H1 (cell line): Measurements from ENCODE around the gene KCNS3. TPM values are rescaled to one million over a fixed set of nuclear protein-coding genes. Genes with fewer than 3 reads are reported as not detected.

Experiments used
- CTCF ChIA-PET: fragments of 300-600 bp; sonication (Branson Sonifier 250); formaldehyde crosslinking; loops from one replicate; lab custom pipeline; 2021; ENCODE audit not compliant: partially characterized antibody; lab: Charles Lee
- POLR2A ChIA-PET: fragments of 300-600 bp; sonication (Branson Sonifier 250); formaldehyde crosslinking; loops from one replicate; lab custom pipeline; 2021; ENCODE audit warnings: inconsistent platforms; ENCODE audit not compliant: partially characterized antibody; lab: Charles Lee
- DNase-seq, 2 experiments: peaks; one replicate each; pipeline versions ENCODE4 v3.0.0 to v3.0.0-alpha.2; 2010 to 2022; ENCODE audit warnings: low spot score in 2 of 2, low read depth in 1 of 2, mixed read lengths in 1 of 2
- FAIRE-seq: peaks from 2 replicates; lab custom pipeline; 2011; peaks lifted over from hg19 to GRCh38; lab: Jason Lieb, UNC
- H2AFZ ChIP-seq: 2 replicates; pipeline ENCODE4 v1.8.1; 2012; ENCODE audit warnings: low read length, inconsistent platforms
- H2AK5ac ChIP-seq: 2 replicates; pipeline ENCODE4 v1.6.1; 2013; ENCODE audit warnings: low read depth, low read length
- H2BK120ac ChIP-seq: replicated peaks from 2 replicates; pipeline ENCODE3; 2013; ENCODE audit warnings: low read depth, low read length, inconsistent platforms
- H2BK12ac ChIP-seq: 2 replicates; pipeline ENCODE4 v1.6.1; 2013; ENCODE audit warnings: low read depth, low read length
- H2BK15ac ChIP-seq: 2 replicates; pipeline ENCODE4 v1.6.1; 2013; ENCODE audit warnings: low read length
- H2BK20ac ChIP-seq: 2 replicates; pipeline ENCODE4 v1.6.1; 2013; ENCODE audit warnings: low read length
- H2BK5ac ChIP-seq: 2 replicates; pipeline ENCODE4 v1.6.1; 2013; ENCODE audit warnings: low read depth, low read length
- H3K14ac ChIP-seq: 2 replicates; pipeline ENCODE4 v1.6.1; 2013; ENCODE audit warnings: inconsistent platforms; ENCODE audit not compliant: insufficient read length
- H3K18ac ChIP-seq: 2 replicates; pipeline ENCODE4 v1.6.1; 2013; ENCODE audit warnings: low read length; ENCODE audit errors: extremely low read depth
- H3K23ac ChIP-seq: 2 replicates; pipeline ENCODE4 v1.6.1; 2013; ENCODE audit warnings: inconsistent platforms; ENCODE audit not compliant: insufficient read length
- H3K23me2 ChIP-seq: 2 replicates; pipeline ENCODE4 v1.6.1; 2013; ENCODE audit warnings: low read depth, low read length
- H3K27ac ChIP-seq: 2 replicates; pipeline ENCODE4 v1.6.1; 2011; ENCODE audit warnings: low read depth, low read length, inconsistent platforms
- H3K27me3 ChIP-seq, 4 experiments: replicated peaks in 1 of 4; 1 replicate in 1 of 4; 2 replicates in 3 of 4; pipeline versions ENCODE4 v1.6.1 to v1.8.1; 2011 to 2013; ENCODE audit warnings: low read length in 3 of 4, mild to moderate bottlenecking in 3 of 4, inconsistent platforms in 2 of 4, mixed read lengths in 2 of 4, moderate library complexity in 1 of 4; ENCODE audit not compliant: control insufficient read depth in 3 of 4, insufficient read depth in 3 of 4; ENCODE audit errors: extremely low read depth in 1 of 4
- H3K36me3 ChIP-seq, 4 experiments: 2 replicates each; pipeline versions ENCODE4 v1.6.1 to v1.8.1; 2011 to 2013; ENCODE audit warnings: mild to moderate bottlenecking in 4 of 4, low read length in 3 of 4, moderate library complexity in 2 of 4, control low read depth in 1 of 4, inconsistent platforms in 1 of 4; ENCODE audit not compliant: insufficient read depth in 4 of 4, control insufficient read depth in 2 of 4
- H3K4ac ChIP-seq: replicated peaks from 2 replicates; pipeline ENCODE3; 2013; ENCODE audit warnings: low read length, low read depth, mixed read lengths, inconsistent platforms; ENCODE audit not compliant: insufficient read length
- H3K4me1 ChIP-seq, 4 experiments: replicated peaks in 1 of 4; 1 replicate in 1 of 4; 2 replicates in 3 of 4; pipeline versions ENCODE4 v1.6.1 to v1.8.1; 2011 to 2013; ENCODE audit warnings: low read length in 3 of 4, inconsistent platforms in 2 of 4, mixed read lengths in 1 of 4; ENCODE audit not compliant: insufficient read depth in 4 of 4, control insufficient read depth in 3 of 4
- H3K4me2 ChIP-seq, 2 experiments: 2 replicates each; pipeline versions ENCODE4 v1.6.1 to v1.8.1; 2011 to 2013; ENCODE audit warnings: low read depth in 2 of 2, low read length in 2 of 2, control low read depth in 1 of 2, inconsistent platforms in 1 of 2, mild to moderate bottlenecking in 1 of 2; ENCODE audit not compliant: insufficient read depth in 1 of 2
- H3K4me3 ChIP-seq, 4 experiments: fragments of 200-600, 300-600 bp in 1 of 4; sonication (generic), shearing (Covaris generic), sonication (Bioruptor Twin) in 1 of 4; 2 replicates each; pipeline versions ENCODE4 v1.5.1 to v1.8.1; 2011 to 2016; ENCODE audit warnings: low read length in 4 of 4, low read depth in 3 of 4, control low read depth in 2 of 4, inconsistent platforms in 2 of 4, mild to moderate bottlenecking in 2 of 4, mixed read lengths in 1 of 4, moderate library complexity in 1 of 4; ENCODE audit not compliant: insufficient read depth in 2 of 4; ENCODE audit errors: extremely low read depth in 1 of 4
- H3K56ac ChIP-seq: replicated peaks from 2 replicates; pipeline ENCODE3; 2013; ENCODE audit warnings: low read depth, mild to moderate bottlenecking, mixed read lengths, low read length, inconsistent platforms; ENCODE audit not compliant: insufficient read length
- H3K79me1 ChIP-seq: 2 replicates; pipeline ENCODE4 v1.6.1; 2013; ENCODE audit warnings: low read depth, low read length, control low read depth
- H3K79me2 ChIP-seq, 2 experiments: 2 replicates each; pipeline versions ENCODE4 v1.6.1 to v1.8.1; 2012 to 2013; ENCODE audit warnings: low read length in 2 of 2, mild to moderate bottlenecking in 2 of 2, inconsistent platforms in 1 of 2; ENCODE audit not compliant: insufficient read depth in 2 of 2, control insufficient read depth in 1 of 2
- H3K9ac ChIP-seq, 4 experiments: replicated peaks in 1 of 4; 1 replicate in 1 of 4; 2 replicates in 3 of 4; pipeline versions ENCODE4 v1.6.1 to v1.8.1; 2011 to 2013; ENCODE audit warnings: low read depth in 3 of 4, low read length in 3 of 4, control low read depth in 2 of 4, mild to moderate bottlenecking in 2 of 4, moderate library complexity in 2 of 4, inconsistent platforms in 1 of 4; ENCODE audit errors: extremely low read depth in 1 of 4
- H3K9me3 ChIP-seq, 2 experiments: 2 replicates each; pipeline versions ENCODE4 v1.6.1 to v1.8.1; 2012 to 2013; ENCODE audit warnings: mild to moderate bottlenecking in 2 of 2, moderate library complexity in 2 of 2, control low read depth in 1 of 2, inconsistent platforms in 1 of 2, low read depth in 1 of 2, low read length in 1 of 2, mixed read lengths in 1 of 2; ENCODE audit not compliant: insufficient read depth in 2 of 2
- H4K20me1 ChIP-seq, 2 experiments: replicated peaks in 1 of 2; 2 replicates each; pipeline versions ENCODE3 to v1.8.1; 2011 to 2013; ENCODE audit warnings: inconsistent platforms in 2 of 2, low read length in 2 of 2, mild to moderate bottlenecking in 1 of 2; ENCODE audit not compliant: insufficient read depth in 2 of 2, control insufficient read depth in 1 of 2
- H4K5ac ChIP-seq: 2 replicates; pipeline ENCODE4 v1.6.1; 2013; ENCODE audit warnings: low read length, low read depth, mixed read lengths, inconsistent platforms; ENCODE audit not compliant: insufficient read length
- H4K8ac ChIP-seq: 2 replicates; pipeline ENCODE4 v1.8.0; 2013; ENCODE audit warnings: mild to moderate bottlenecking, moderate library complexity, low read length, inconsistent platforms; ENCODE audit not compliant: insufficient read depth; ENCODE audit errors: extremely low read depth
- H4K91ac ChIP-seq: replicated peaks from 2 replicates; pipeline ENCODE3; 2013; ENCODE audit warnings: low read length, mixed read lengths, inconsistent platforms; ENCODE audit not compliant: insufficient read length
- ATF3 ChIP-seq: IDR thresholded peaks from 2 replicates; pipeline ENCODE4 v1.6.1; 2011; ENCODE audit warnings: low read depth, mild to moderate bottlenecking, low read length; ENCODE audit not compliant: insufficient read depth
- BRCA1 ChIP-seq: IDR thresholded peaks from 2 replicates; pipeline ENCODE4 v1.6.1; 2012; ENCODE audit warnings: low read depth, low read length, improper control_type of control experiment
- CTBP2 ChIP-seq: IDR thresholded peaks from 2 replicates; pipeline ENCODE4 v1.7.0; 2011; ENCODE audit warnings: borderline replicate concordance, mild to moderate bottlenecking, moderate library complexity, mixed read lengths, low read length; ENCODE audit not compliant: insufficient read depth, insufficient read length
- EGR1 ChIP-seq: IDR thresholded peaks from 2 replicates; pipeline ENCODE4 v1.6.1; 2011; ENCODE audit warnings: low read depth, low read length, borderline replicate concordance
- GABPA ChIP-seq: IDR thresholded peaks from 2 replicates; pipeline ENCODE4 v1.6.1; 2011; ENCODE audit warnings: mild to moderate bottlenecking, low read length, moderate library complexity, borderline replicate concordance; ENCODE audit not compliant: insufficient read depth
- MAFK ChIP-seq: IDR thresholded peaks from 2 replicates; pipeline ENCODE4 v1.6.1; 2012; ENCODE audit warnings: low read depth, mild to moderate bottlenecking, improper control_type of control experiment, low read length
- POLR2A ChIP-seq, 2 experiments: IDR thresholded peaks; 1 replicate in 1 of 2; 2 replicates in 1 of 2; pipeline ENCODE4 v1.6.1; 2011; ENCODE audit warnings: low read depth in 2 of 2, low read length in 2 of 2, mild to moderate bottlenecking in 2 of 2; ENCODE audit errors: control extremely low read depth in 1 of 2
- SAP30 ChIP-seq: fragments of 300-600 bp; sonication (generic); IDR thresholded peaks from 2 replicates; pipeline ENCODE4 v1.7.1; 2012; ENCODE audit warnings: low read length, moderate library complexity, mild to moderate bottlenecking, inconsistent platforms; ENCODE audit not compliant: insufficient read depth, insufficient replicate concordance
- TAF1 ChIP-seq: IDR thresholded peaks from 2 replicates; pipeline ENCODE4 v1.6.1; 2011; ENCODE audit warnings: mild to moderate bottlenecking, low read depth, low read length
- TEAD4 ChIP-seq: IDR thresholded peaks from 2 replicates; pipeline ENCODE4 v1.6.1; 2012; ENCODE audit warnings: low read depth, low read length, inconsistent platforms, mixed read lengths
- WGBS, 2 experiments: shearing (Covaris generic) in 1 of 2; methylation state at CpG; one replicate each; pipeline versions ENCODE4 v1.1.6 to v1.1.7; 2013 to 2015; ENCODE audit warnings: low lambda C conversion rate in 2 of 2, mixed read lengths in 2 of 2, inconsistent platforms in 1 of 2, low coverage in 1 of 2, missing lambda C conversion rate in 1 of 2; ENCODE audit not compliant: insufficient replicate concordance in 2 of 2, insufficient coverage in 1 of 2, insufficient read length in 1 of 2; ENCODE audit errors: extremely low coverage in 1 of 2, missing lambda C conversion rate in 1 of 2; 5-methylcytosine and 5-hydroxymethylcytosine counted together
- polyA plus RNA-seq, 7 experiments: library from polyadenylated mRNA; depleted of rRNA in 3 of 7; stranded (reverse) in 5 of 7; unstranded in 2 of 7; fragments of >200 nt in 5 of 7; fragments of 200-250 nt in 2 of 7; gene quantifications; 1 replicate in 5 of 7; 2 replicates in 1 of 7; 4 replicates in 1 of 7; pipeline versions ENCODE4 v1.2.1 to v1.2.3, GENCODE V29; 2011 to 2013; ENCODE audit warnings: missing spikeins in 2 of 7, mixed read lengths in 2 of 7
- total RNA-seq: library from RNA; stranded (reverse); fragmentation: NEBNext Ultra II Directional; extraction: Animal tissue kit (Norgen Biotek cat#: 25700); gene quantifications from 2 replicates; pipeline ENCODE4 v1.2.1, GENCODE V29; 2021

Gene KCNS3
- total and polyA plus RNA-seq, 2 of the 8 experiments (the other 6 are each of a cell fraction or from before 2014, with no cell fraction given), result 22.7 to 23.0 TPM

GRCh38 chr2:17845806-17846205 lies 32.7 kb upstream of the KCNS3 start:
- WGBS, 2 experiments, result 92% methylated on average over 7 of the region's 7 CpGs; no CpG with 5 or more reads in 1 of the 2 experiments
- Histone ChIP-seq H3K4me2 (no peak overlapping the region), H3K4me3 (no peak overlapping the region), H3K36me3 (no peaks in the 10 kb centered on the region), H2BK20ac (no peak overlapping the region), H4K8ac (no peak overlapping the region), H3K23ac (no peak overlapping the region), H3K9ac (no peak overlapping the region), H2AFZ (no peak overlapping the region), H3K79me2 (no peaks in the 10 kb centered on the region), H2AK5ac (no peak overlapping the region), H4K20me1 (no peaks in the 10 kb centered on the region), H3K56ac (no peak overlapping the region), H3K79me1 (no peaks in the 10 kb centered on the region), H3K4ac (no peak overlapping the region), H2BK120ac (no peak overlapping the region), H3K9me3 (no peaks in the 10 kb centered on the region), H4K91ac (no peak overlapping the region), H4K5ac (no peak overlapping the region), H2BK5ac (no peak overlapping the region), H2BK15ac (no peak overlapping the region), H3K27ac (no peak overlapping the region), H3K23me2 (no peaks in the 10 kb centered on the region), H3K18ac (no peak overlapping the region), H3K4me1 (no peaks in the 10 kb centered on the region), H3K14ac (no peak overlapping the region), H2BK12ac (no peak overlapping the region), H3K27me3 (no peaks in the 10 kb centered on the region)
- no peak for DNase-seq
- CTCF ChIA-PET, result interaction anchor here (0.7 to 8.2 kb wide), 15 partner anchors 8 to 334 kb away, joined by 3 to 60 read pairs (median 6); partner anchors contain the start of gene KCNS3
- POLR2A ChIA-PET, result interaction anchor here (0.6 kb wide), 1 partner anchor 90 kb away, joined by 3 read pairs; no protein-coding TSS in a partner anchor
- no peak for FAIRE-seq
- TF ChIP-seq CTBP2 (no peak), ATF3 (no peak), MAFK (no peak), POLR2A (IDR thresholded peaks at IDR 0.05; ENCODE audit: control extremely low read depth in 1 of 2, low read depth in 2 of 2, low read length in 2 of 2) (no peak), EGR1 (no peak), BRCA1 (no peak), GABPA (no peak), SAP30 (no peak), TAF1 (no peak), TEAD4 (no peak)
